Natural killer cell treated with Interleukin-12 subunit alpha and Interleukin-12 subunit beta and Interleukin-15 and Interleukin-18, amount 100 ng/mL, for 72 hours (primary cell): ENCODE results near the gene STXBP3. TPM values are rescaled to one million over a fixed set of nuclear protein-coding genes. Genes with fewer than 3 reads are reported as not detected.
A peak's percentile ranks its signal among the peaks of the same experiment; 100 is the strongest.

ENCODE experiments used
- ATAC-seq, 2 donors: fragments of 150-1000 bp; cut with Tn5 transposase in 1 of 2; sonication (Bioruptor Pico), chemical (Tn5 transposase) in 1 of 2; 2 replicates each; pipeline ENCODE4 v1.10.0; 2021
- DNase-seq: peaks from one replicate; pipeline ENCODE4 v3.0.0; 2022; ENCODE audit warnings: low spot score
- H3K27ac Mint-ChIP-seq, 2 donors: 1 replicate in 1 of 2; 2 replicates in 1 of 2; pipeline ENCODE4 v1.8.0; 2022; ENCODE audit warnings: mixed read lengths in 2 of 2, mild to moderate bottlenecking in 1 of 2, moderate library complexity in 1 of 2
- H3K27me3 Mint-ChIP-seq, 2 donors: 1 replicate in 1 of 2; 2 replicates in 1 of 2; pipeline ENCODE4 v1.8.0; 2022; ENCODE audit warnings: mixed read lengths in 2 of 2
- H3K36me3 Mint-ChIP-seq: one replicate; pipeline ENCODE4 v1.8.0; 2022; ENCODE audit warnings: mixed read lengths
- H3K4me1 Mint-ChIP-seq, 2 donors: 1 replicate in 1 of 2; 2 replicates in 1 of 2; pipeline ENCODE4 v1.8.0; 2022; ENCODE audit warnings: low read depth in 2 of 2, mixed read lengths in 2 of 2, mild to moderate bottlenecking in 1 of 2
- H3K4me3 Mint-ChIP-seq: one replicate; pipeline ENCODE4 v1.8.0; 2022; ENCODE audit warnings: mixed read lengths
- H3K9me3 Mint-ChIP-seq: 2 replicates; pipeline ENCODE4 v1.8.0; 2022; ENCODE audit warnings: mixed read lengths
- total RNA-seq, 2 donors: library from RNA; stranded (reverse); gene quantifications; one replicate each; pipeline ENCODE4 v1.2.3, GENCODE V29; 2022

STXBP3 gene
- total RNA-seq, 2 donors from 2014 or later = 52.9 to 53.1 TPM

GRCh38 chr1:108801101-108801500 lies 54.6 kb downstream of the STXBP3 start:
- Mint-ChIP-seq H3K4me3 (no peak overlapping the region), H3K36me3 (peaks cover 16% of the 10 kb centered on the region), H3K27ac (peak overlapping the region; percentile 17 to 25), H3K9me3 (no peaks in the 10 kb centered on the region), H3K4me1 (peaks cover 0 to 2% of the 10 kb centered on the region in 2 donors), H3K27me3 (no peaks in the 10 kb centered on the region)
- DNase-seq = no peak
- ATAC-seq = no peak

GRCh38 chr1:108803548-108803947 lies 57.1 kb downstream of the STXBP3 start:
- no peak overlapping the region for H3K4me3 Mint-ChIP-seq
- peaks cover 0 to 2% of the 10 kb centered on the region in 2 donors for H3K4me1 Mint-ChIP-seq
- no peaks in the 10 kb centered on the region for H3K9me3 Mint-ChIP-seq
- no peaks in the 10 kb centered on the region for H3K27me3 Mint-ChIP-seq
- no peak for ATAC-seq
- no peak overlapping the region for H3K27ac Mint-ChIP-seq
- peaks cover 16% of the 10 kb centered on the region for H3K36me3 Mint-ChIP-seq
- DNase-seq = no peak

- Mint-ChIP-seq H3K4me3 (no peak overlapping the region), H3K36me3 (no peaks in the 10 kb centered on the region), H3K4me1 (no peaks in the 10 kb centered on the region), H3K9me3 (no peaks in the 10 kb centered on the region), H3K27ac (no peak overlapping the region), H3K27me3 (no peaks in the 10 kb centered on the region)
- DNase-seq (no peak), ATAC-seq (no peak)
Observed at GRCh38 chr1:108808438-108808837, 62.0 kb downstream of the STXBP3 start.

GRCh38 chr1:108811611-108812010 lies 65.1 kb downstream of the STXBP3 start:
- Mint-ChIP-seq H3K4me3 (no peak overlapping the region), H3K9me3 (no peaks in the 10 kb centered on the region), H3K4me1 (no peaks in the 10 kb centered on the region), H3K27ac (no peak overlapping the region), H3K27me3 (no peaks in the 10 kb centered on the region), H3K36me3 (no peaks in the 10 kb centered on the region)
- DNase-seq = no peak
- ATAC-seq = no peak

GRCh38 chr1:108813326-108813725 lies 66.9 kb downstream of the STXBP3 start:
- DNase-seq (no peak), ATAC-seq (no peak)
- H3K36me3 Mint-ChIP-seq = no peaks in the 10 kb centered on the region
- H3K4me1 Mint-ChIP-seq = no peaks in the 10 kb centered on the region
- H3K4me3 Mint-ChIP-seq = no peak overlapping the region
- H3K27me3 Mint-ChIP-seq = no peaks in the 10 kb centered on the region
- no peaks in the 10 kb centered on the region for H3K9me3 Mint-ChIP-seq
- H3K27ac Mint-ChIP-seq = no peak overlapping the region

GRCh38 chr1:108814343-108815125 lies 68.1 kb downstream of the STXBP3 start:
- no peaks in the 10 kb centered on the region for H3K36me3 Mint-ChIP-seq
- no peaks in the 10 kb centered on the region for H3K4me1 Mint-ChIP-seq
- H3K9me3 Mint-ChIP-seq = no peaks in the 10 kb centered on the region
- H3K27ac Mint-ChIP-seq = no peak overlapping the region
- no peak for ATAC-seq
- DNase-seq = no peak
- H3K27me3 Mint-ChIP-seq = no peaks in the 10 kb centered on the region
- H3K4me3 Mint-ChIP-seq = no peak overlapping the region

GRCh38 chr1:108815566-108815965 lies 69.1 kb downstream of the STXBP3 start:
- Mint-ChIP-seq H3K4me3 (no peak overlapping the region), H3K9me3 (no peaks in the 10 kb centered on the region), H3K27ac (no peak overlapping the region), H3K36me3 (no peaks in the 10 kb centered on the region), H3K4me1 (no peaks in the 10 kb centered on the region), H3K27me3 (peaks cover 0 to 4% of the 10 kb centered on the region in 2 donors)
- no peak for DNase-seq
- no peak for ATAC-seq

- H3K27ac Mint-ChIP-seq = no peak overlapping the region
- DNase-seq (no peak), ATAC-seq (no peak)
- no peak overlapping the region for H3K4me3 Mint-ChIP-seq
- no peaks in the 10 kb centered on the region for H3K4me1 Mint-ChIP-seq
- H3K9me3 Mint-ChIP-seq = no peaks in the 10 kb centered on the region
- H3K27me3 Mint-ChIP-seq = peaks cover 0 to 4% of the 10 kb centered on the region in 2 donors
- H3K36me3 Mint-ChIP-seq = no peaks in the 10 kb centered on the region
Observed at GRCh38 chr1:108816049-108816893, 69.8 kb downstream of the STXBP3 start.

GRCh38 chr1:108817016-108817415 lies 70.5 kb downstream of the STXBP3 start:
- Mint-ChIP-seq H3K9me3 (no peaks in the 10 kb centered on the region), H3K27ac (no peak overlapping the region), H3K27me3 (peaks cover under 1 to 4% of the 10 kb centered on the region in 2 donors), H3K4me1 (no peaks in the 10 kb centered on the region), H3K36me3 (no peaks in the 10 kb centered on the region), H3K4me3 (no peak overlapping the region)
- DNase-seq = no peak
- peak in 1 of 2 donors; percentile 43 for ATAC-seq

- Mint-ChIP-seq H3K4me3 (no peak overlapping the region), H3K36me3 (no peaks in the 10 kb centered on the region), H3K9me3 (no peaks in the 10 kb centered on the region), H3K4me1 (peaks cover 0 to 4% of the 10 kb centered on the region in 2 donors), H3K27ac (no peak overlapping the region), H3K27me3 (peaks cover 4% of the 10 kb centered on the region in 2 donors)
- DNase-seq (no peak), ATAC-seq (no peak)
Observed at GRCh38 chr1:108817811-108818210, 71.3 kb downstream of the STXBP3 start.

GRCh38 chr1:108819878-108820277 lies 73.4 kb downstream of the STXBP3 start:
- DNase-seq (no peak), ATAC-seq (no peak)
- Mint-ChIP-seq H3K36me3 (no peaks in the 10 kb centered on the region), H3K9me3 (no peaks in the 10 kb centered on the region), H3K4me1 (peaks cover 0 to 4% of the 10 kb centered on the region in 2 donors), H3K4me3 (no peak overlapping the region), H3K27me3 (peaks cover 4 to 8% of the 10 kb centered on the region in 2 donors), H3K27ac (no peak overlapping the region)

- peaks cover 4 to 8% of the 10 kb centered on the region in 2 donors for H3K27me3 Mint-ChIP-seq
- no peak for ATAC-seq
- no peak overlapping the region for H3K4me3 Mint-ChIP-seq
- no peak overlapping the region for H3K27ac Mint-ChIP-seq
- DNase-seq = no peak
- no peaks in the 10 kb centered on the region for H3K36me3 Mint-ChIP-seq
- H3K4me1 Mint-ChIP-seq = peaks cover 0 to 4% of the 10 kb centered on the region in 2 donors
- no peaks in the 10 kb centered on the region for H3K9me3 Mint-ChIP-seq
Observed at GRCh38 chr1:108823632-108824031, 77.2 kb downstream of the STXBP3 start.

GRCh38 chr1:108824051-108824450 lies 77.6 kb downstream of the STXBP3 start:
- H3K27me3 Mint-ChIP-seq = peaks cover 4 to 8% of the 10 kb centered on the region in 2 donors
- H3K36me3 Mint-ChIP-seq = no peaks in the 10 kb centered on the region
- H3K4me1 Mint-ChIP-seq = peaks cover 0 to 4% of the 10 kb centered on the region in 2 donors
- H3K9me3 Mint-ChIP-seq = no peaks in the 10 kb centered on the region
- ATAC-seq (no peak), DNase-seq (no peak)
- no peak overlapping the region for H3K4me3 Mint-ChIP-seq
- H3K27ac Mint-ChIP-seq = no peak overlapping the region

- no peak for DNase-seq
- Mint-ChIP-seq H3K4me3 (no peak overlapping the region), H3K36me3 (no peaks in the 10 kb centered on the region), H3K27me3 (peaks cover 0 to 8% of the 10 kb centered on the region in 2 donors), H3K9me3 (no peaks in the 10 kb centered on the region), H3K4me1 (peaks cover 3 to 6% of the 10 kb centered on the region in 2 donors), H3K27ac (no peak overlapping the region)
- no peak for ATAC-seq
Observed at GRCh38 chr1:108826081-108826635, 79.7 kb downstream of the STXBP3 start.
